ENCODE measurements around the gene SLC1A4.

The SLC1A4 gene

GRCh38 chr2:65064728-65065552, 75.7 kb downstream of the SLC1A4 start:
- peak; percentile 94 for TF ChIP-seq CTCF (conservative IDR thresholded peaks at IDR 0.05)
- no peak overlapping the region for H3K27ac ChIP-seq

GRCh38 chr2:65067806-65068553, 78.8 kb downstream of the SLC1A4 start:
- no peak for TF ChIP-seq CTCF (conservative IDR thresholded peaks at IDR 0.05)
- H3K27ac ChIP-seq, result no peak overlapping the region

- no peak for TF ChIP-seq CTCF (conservative IDR thresholded peaks at IDR 0.05)
- no peak overlapping the region for H3K27ac ChIP-seq
Measured at GRCh38 chr2:65069439-65069824, 80.2 kb downstream of the SLC1A4 start.

GRCh38 chr2:65070172-65070830, 81.1 kb downstream of the SLC1A4 start:
- TF ChIP-seq CTCF (conservative IDR thresholded peaks at IDR 0.05), result peak; percentile 17; the same call in 1 of the 2 replicates
- peak overlapping the region; percentile 44 for H3K27ac ChIP-seq

GRCh38 chr2:65070856-65071255, 81.7 kb downstream of the SLC1A4 start:
- TF ChIP-seq CTCF (conservative IDR thresholded peaks at IDR 0.05), result no peak
- H3K27ac ChIP-seq, result peak overlapping the region; percentile 44

GRCh38 chr2:65071499-65072180, 82.4 kb downstream of the SLC1A4 start:
- peak overlapping the region; percentile 44 for H3K27ac ChIP-seq
- TF ChIP-seq CTCF (conservative IDR thresholded peaks at IDR 0.05), result peak; percentile 76
